Prostate gland (tissue), 2 donors: Measurements from ENCODE around the gene KCTD21. TPM values are rescaled to one million over a fixed set of nuclear protein-coding genes. Genes with fewer than 3 reads are reported as not detected.
A peak's percentile ranks its signal among the peaks of the same experiment; 100 is the strongest.

ENCODE experiments used
- DNase-seq: peaks from one replicate; pipeline ENCODE4 v3.0.0-alpha.2; 2019; ENCODE audit warnings: low spot score
- H3K27ac ChIP-seq, 2 donors: fragments of 200-600 bp; sonication (generic); 2 replicates each; pipeline ENCODE4 v1.5.1; 2017 to 2019
- H3K27me3 ChIP-seq: fragments of 200-600 bp; sonication (generic); replicated peaks from 2 replicates; pipeline ENCODE4 v1.5.1; 2019; ENCODE audit not compliant: insufficient read depth
- H3K36me3 ChIP-seq, 2 donors: fragments of 200-600 bp; sonication (generic); 1 replicate in 1 of 2; 2 replicates in 1 of 2; pipeline versions ENCODE4 v1.5.1 to v1.8.1; 2017 to 2019
- H3K4me1 ChIP-seq: fragments of 200-600 bp; sonication (generic); replicated peaks from 2 replicates; pipeline ENCODE4 v1.5.1; 2019
- H3K4me3 ChIP-seq, 2 donors: fragments of 200-600 bp; sonication (generic); 2 replicates each; pipeline ENCODE4 v1.5.1; 2017 to 2019
- H3K9me3 ChIP-seq: fragments of 200-600 bp; sonication (generic); 2 replicates; pipeline ENCODE4 v1.5.1; 2017
- CTCF ChIP-seq, 4 experiments: fragments of 200-600 bp in 2 of 4; fragments of 450-650 bp in 2 of 4; sonication (generic) in 2 of 4; IDR thresholded peaks; 1 replicate in 3 of 4; 2 replicates in 1 of 4; pipeline ENCODE4 v1.5.1; 2016 to 2019; ENCODE audit warnings: antibody characterized with exemption in 4 of 4, mild to moderate bottlenecking in 2 of 4, moderate library complexity in 2 of 4
- POLR2A ChIP-seq: fragments of 450-650 bp; IDR thresholded peaks from one replicate; pipeline ENCODE4 v1.6.1; 2016; ENCODE audit warnings: antibody characterized with exemption, mild to moderate bottlenecking
- POLR2AphosphoS5 ChIP-seq: sonication (generic); formaldehyde crosslinking; IDR thresholded peaks from one replicate; pipeline ENCODE4 v1.6.1; 2017; ENCODE audit warnings: antibody characterized with exemption
- WGBS: methylation state at CpG from one replicate; pipeline ENCODE4 v1.1.5; 2018; 5-methylcytosine and 5-hydroxymethylcytosine counted together
- intact Hi-C: fragments of 100-400 bp; cut with DNase I; formaldehyde crosslinking; loops from one replicate; pipeline ENCODE4 v1.14.2; 2022
- total RNA-seq, 2 donors: library from RNA; depleted of rRNA; stranded (reverse); fragments of >200 nt; gene quantifications; one replicate each; pipeline ENCODE4 v1.1.0, GENCODE V29; 2016

KCTD21 gene
- total RNA-seq, 2 donors from 2014 or later, result 7.3 to 12.2 TPM

- DNase-seq, result no peak
Observed at GRCh38 chr11:78230161-78230877, 41.9 kb upstream of the KCTD21 start.

GRCh38 chr11:78229106-78229505 lies 40.7 kb upstream of the KCTD21 start:
- no peaks in the 10 kb centered on the region for H3K27me3 ChIP-seq
- H3K4me1 ChIP-seq, result no peaks in the 10 kb centered on the region
- no peaks in the 10 kb centered on the region for H3K9me3 ChIP-seq
- intact Hi-C loops, result loop anchor here (2.0 kb wide), 2 partner anchors 190 to 336 kb away; no protein-coding TSS in a partner anchor
- no peak overlapping the region for H3K27ac ChIP-seq
- H3K36me3 ChIP-seq, result no peaks in the 10 kb centered on the region
- no peak overlapping the region for H3K4me3 ChIP-seq
- WGBS, result 92% methylated on average over 2 of the region's 2 CpGs
- TF ChIP-seq CTCF (IDR thresholded peaks at IDR 0.05) (no peak), POLR2A (no peak), POLR2AphosphoS5 (no peak)
- no peak for DNase-seq

More at GRCh38 chr11:78230161-78230877, 41.9 kb upstream of the KCTD21 start:
- H3K27ac ChIP-seq, result no peak overlapping the region
- intact Hi-C loops, result no loop called here
- WGBS, result 86% methylated on average over 7 of the region's 7 CpGs
- H3K4me3 ChIP-seq, result no peak overlapping the region
- no peaks in the 10 kb centered on the region for H3K36me3 ChIP-seq
- no peaks in the 10 kb centered on the region for H3K4me1 ChIP-seq
- H3K27me3 ChIP-seq, result no peaks in the 10 kb centered on the region
- TF ChIP-seq POLR2A, result no peak
- TF ChIP-seq POLR2AphosphoS5, result no peak
- TF ChIP-seq CTCF (IDR thresholded peaks at IDR 0.05), result no peak
- no peaks in the 10 kb centered on the region for H3K9me3 ChIP-seq

- Histone ChIP-seq H3K4me1 (no peaks in the 10 kb centered on the region), H3K9me3 (no peaks in the 10 kb centered on the region), H3K27me3 (no peaks in the 10 kb centered on the region), H3K36me3 (no peaks in the 10 kb centered on the region), H3K4me3 (no peak overlapping the region), H3K27ac (no peak overlapping the region)
- 98% methylated on average over 3 of the region's 3 CpGs for WGBS
- intact Hi-C loops, result loop anchor here (2.0 kb wide), 2 partner anchors 190 to 336 kb away; no protein-coding TSS in a partner anchor
- TF ChIP-seq POLR2A (no peak), POLR2AphosphoS5 (no peak), CTCF (IDR thresholded peaks at IDR 0.05) (peak in 2 of 4 experiments; percentile 50 to 52)
- DNase-seq, result no peak
Observed at GRCh38 chr11:78228467-78228866, 40.0 kb upstream of the KCTD21 start.

GRCh38 chr11:78227921-78228320 lies 39.5 kb upstream of the KCTD21 start:
- TF ChIP-seq POLR2A (no peak), POLR2AphosphoS5 (no peak), CTCF (IDR thresholded peaks at IDR 0.05) (no peak)
- H3K27ac ChIP-seq, result no peak overlapping the region
- H3K27me3 ChIP-seq, result no peaks in the 10 kb centered on the region
- intact Hi-C loops, result loop anchor here (2.0 kb wide), 2 partner anchors 191 to 337 kb away; no protein-coding TSS in a partner anchor
- no peaks in the 10 kb centered on the region for H3K4me1 ChIP-seq
- DNase-seq, result no peak
- no peak overlapping the region for H3K4me3 ChIP-seq
- no peaks in the 10 kb centered on the region for H3K36me3 ChIP-seq
- no peaks in the 10 kb centered on the region for H3K9me3 ChIP-seq
- WGBS, result 89% methylated on average over 4 of the region's 4 CpGs
